T-helper 2 cell treated with Interferon-gamma antibody and Interleukin-4, amounts not matched to agents 5 μg/mL and 100 μg/mL, for 36 hours (primary cell): ENCODE results near the gene WDTC1.
"Not testable (repeated sequence)": the region's sequence is repeated elsewhere in the genome, so short reads cannot be mapped to it uniquely, and the experiment has no call there.

Source experiments
- DNase-seq: peaks from one replicate; pipeline ENCODE4 v3.0.0; 2021; ENCODE audit warnings: low spot score
- H3K27ac Mint-ChIP-seq: one replicate; pipeline ENCODE4 v1.8.0; 2021; ENCODE audit warnings: mild to moderate bottlenecking, mixed read lengths
- H3K27me3 Mint-ChIP-seq: one replicate; pipeline ENCODE4 v1.8.0; 2021; ENCODE audit warnings: low read depth, mixed read lengths
- H3K36me3 Mint-ChIP-seq: one replicate; pipeline ENCODE4 v1.8.0; 2021; ENCODE audit warnings: low read depth, mixed read lengths
- H3K4me1 Mint-ChIP-seq: one replicate; pipeline ENCODE4 v1.8.0; 2021; ENCODE audit warnings: low read depth, mixed read lengths
- H3K4me3 Mint-ChIP-seq: one replicate; pipeline ENCODE4 v1.8.0; 2022; ENCODE audit warnings: mild to moderate bottlenecking, moderate library complexity, mixed read lengths
- H3K9me3 Mint-ChIP-seq: one replicate; pipeline ENCODE4 v1.8.0; 2021; ENCODE audit warnings: mixed read lengths

WDTC1 gene, protein sequence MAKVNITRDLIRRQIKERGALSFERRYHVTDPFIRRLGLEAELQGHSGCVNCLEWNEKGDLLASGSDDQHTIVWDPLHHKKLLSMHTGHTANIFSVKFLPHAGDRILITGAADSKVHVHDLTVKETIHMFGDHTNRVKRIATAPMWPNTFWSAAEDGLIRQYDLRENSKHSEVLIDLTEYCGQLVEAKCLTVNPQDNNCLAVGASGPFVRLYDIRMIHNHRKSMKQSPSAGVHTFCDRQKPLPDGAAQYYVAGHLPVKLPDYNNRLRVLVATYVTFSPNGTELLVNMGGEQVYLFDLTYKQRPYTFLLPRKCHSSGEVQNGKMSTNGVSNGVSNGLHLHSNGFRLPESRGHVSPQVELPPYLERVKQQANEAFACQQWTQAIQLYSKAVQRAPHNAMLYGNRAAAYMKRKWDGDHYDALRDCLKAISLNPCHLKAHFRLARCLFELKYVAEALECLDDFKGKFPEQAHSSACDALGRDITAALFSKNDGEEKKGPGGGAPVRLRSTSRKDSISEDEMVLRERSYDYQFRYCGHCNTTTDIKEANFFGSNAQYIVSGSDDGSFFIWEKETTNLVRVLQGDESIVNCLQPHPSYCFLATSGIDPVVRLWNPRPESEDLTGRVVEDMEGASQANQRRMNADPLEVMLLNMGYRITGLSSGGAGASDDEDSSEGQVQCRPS

DNA sequence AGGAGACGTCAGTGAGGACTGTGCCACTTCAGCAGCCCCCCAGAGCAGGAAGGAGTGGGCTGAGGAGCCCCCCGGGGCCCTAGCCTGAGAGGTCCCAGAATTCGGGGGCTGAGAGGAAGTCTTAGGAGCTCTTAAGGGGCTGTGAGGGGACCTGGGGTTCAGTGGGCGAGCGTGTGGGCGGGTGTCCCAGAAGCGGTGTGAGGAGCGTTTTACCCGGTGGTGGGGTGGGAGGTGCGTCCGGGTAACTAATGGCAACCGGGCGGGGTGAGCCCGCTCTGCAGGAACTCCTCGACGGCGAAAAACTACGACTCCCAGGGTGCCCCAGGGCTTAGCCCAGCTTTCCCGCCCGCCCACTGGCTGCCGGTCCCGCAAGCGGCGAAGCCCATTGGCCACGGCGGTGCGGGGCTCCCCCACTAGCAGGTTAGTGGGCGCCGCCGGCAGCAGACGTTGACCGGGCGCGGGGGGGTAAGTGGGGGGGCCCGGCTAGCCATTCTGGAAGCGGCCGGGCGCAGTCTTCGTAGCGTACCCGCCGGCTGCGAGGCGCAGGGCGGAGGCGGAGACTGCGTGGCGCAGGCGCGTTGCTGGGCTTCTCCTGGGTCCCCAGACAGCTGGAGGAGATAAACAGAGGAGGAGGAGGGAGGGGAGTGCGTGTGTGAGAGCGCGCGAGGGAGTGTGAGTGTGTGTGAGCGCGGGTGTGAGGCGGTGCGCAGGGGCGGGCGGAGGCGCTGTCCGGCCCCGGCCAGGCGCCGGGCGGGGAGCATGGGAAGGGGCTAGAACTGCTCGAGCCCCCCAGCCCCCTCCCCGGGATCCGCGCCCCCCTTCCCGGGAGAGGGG, at the start of gene WDTC1:
Gene WDTC1, plus strand, starts transcription at position 584 of the 834 bp plus-strand sequence. CDS start 26,423 bp downstream, outside the sequence.
- peaks cover 27% of the 10 kb centered on the region for H3K4me1 Mint-ChIP-seq
- H3K27me3 Mint-ChIP-seq: peaks cover 2% of the 10 kb centered on the region
- H3K27ac Mint-ChIP-seq: peak within 1 kb of the TSS; percentile 94
- peak; percentile 99 for DNase-seq
- H3K9me3 Mint-ChIP-seq: no peaks in the 10 kb centered on the region
- peaks cover 3% of the 10 kb centered on the region for H3K36me3 Mint-ChIP-seq
- peak within 1 kb of the TSS; percentile 99 for H3K4me3 Mint-ChIP-seq

DNA sequence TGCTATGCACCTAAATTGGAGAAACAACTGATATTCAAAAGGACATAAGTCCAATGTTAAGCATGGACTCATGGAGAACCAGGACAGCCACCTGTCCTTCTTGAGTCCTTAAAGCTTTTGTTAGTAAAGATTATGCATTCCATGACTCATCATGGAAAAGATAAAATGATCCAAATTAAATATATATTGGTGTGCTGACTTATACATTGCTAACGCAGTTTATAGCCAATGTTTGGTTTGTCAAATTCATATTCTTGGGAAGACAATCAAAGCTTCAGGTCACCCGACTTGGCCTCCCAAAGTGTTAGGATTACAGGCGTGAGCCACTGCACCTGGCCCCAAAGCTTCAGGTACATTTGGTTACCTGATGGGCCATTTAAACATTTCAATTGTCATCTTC, 49.8 kb upstream of the WDTC1 start:
- not testable (repeated sequence) for H3K4me1 Mint-ChIP-seq, H3K27me3 Mint-ChIP-seq, DNase-seq, H3K36me3 Mint-ChIP-seq, H3K27ac Mint-ChIP-seq, H3K4me3 Mint-ChIP-seq
- H3K9me3 Mint-ChIP-seq: peaks cover 14% of the 10 kb centered on the region

DNA sequence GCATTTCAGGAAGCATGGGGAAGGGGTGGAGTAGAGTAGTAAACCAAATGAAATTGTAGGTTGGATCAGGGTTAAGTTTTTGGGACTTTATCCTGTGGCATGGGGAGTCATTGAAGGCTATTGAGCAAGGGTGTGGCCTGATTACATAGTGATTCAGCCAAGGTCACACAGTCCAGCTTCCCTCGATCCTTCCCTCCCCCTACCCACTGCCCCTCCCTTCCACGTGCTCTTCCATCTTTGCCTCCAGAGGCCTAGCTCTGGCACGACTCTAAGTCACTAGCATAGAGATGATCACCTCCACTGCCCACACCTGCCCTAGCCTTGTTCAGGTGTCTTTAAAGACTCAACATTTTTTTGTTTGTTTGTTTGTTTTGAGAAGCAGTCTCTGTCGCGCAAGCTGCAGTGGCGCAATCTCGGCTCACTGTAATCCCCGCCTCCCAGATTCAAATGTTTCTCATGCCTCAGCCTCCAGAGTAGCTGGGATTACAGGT, 42.3 kb upstream of the WDTC1 start:
- no peaks in the 10 kb centered on the region for H3K9me3 Mint-ChIP-seq
- peaks cover 3% of the 10 kb centered on the region for H3K27me3 Mint-ChIP-seq
- no peak for DNase-seq
- no peak overlapping the region for H3K27ac Mint-ChIP-seq
- H3K4me1 Mint-ChIP-seq: no peaks in the 10 kb centered on the region
- H3K4me3 Mint-ChIP-seq: no peak overlapping the region
- H3K36me3 Mint-ChIP-seq: no peaks in the 10 kb centered on the region

DNA sequence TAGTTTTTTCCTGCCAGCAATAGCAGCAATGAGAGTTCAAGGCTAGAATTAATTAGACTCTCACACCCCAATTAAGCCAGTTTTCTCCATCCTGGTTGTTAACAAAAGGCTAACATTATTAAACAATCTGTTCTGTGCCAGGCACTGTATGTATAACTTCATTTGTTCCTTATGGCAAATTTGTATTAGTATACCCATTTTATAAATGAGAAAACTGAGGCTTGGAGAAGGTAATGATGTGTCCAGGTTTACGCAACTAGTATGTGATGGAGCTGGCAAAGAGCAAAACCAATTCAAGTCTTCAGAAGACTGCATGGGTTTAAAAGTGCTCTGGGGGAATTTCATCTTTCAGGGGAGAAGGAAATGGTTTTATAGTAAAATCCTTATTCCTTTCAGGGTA, 41.2 kb upstream of the WDTC1 start:
- Mint-ChIP-seq H3K36me3 (no peaks in the 10 kb centered on the region), H3K4me1 (no peaks in the 10 kb centered on the region), H3K4me3 (no peak overlapping the region), H3K27me3 (peaks cover 3% of the 10 kb centered on the region), H3K27ac (no peak overlapping the region), H3K9me3 (no peaks in the 10 kb centered on the region)
- no peak for DNase-seq

DNA sequence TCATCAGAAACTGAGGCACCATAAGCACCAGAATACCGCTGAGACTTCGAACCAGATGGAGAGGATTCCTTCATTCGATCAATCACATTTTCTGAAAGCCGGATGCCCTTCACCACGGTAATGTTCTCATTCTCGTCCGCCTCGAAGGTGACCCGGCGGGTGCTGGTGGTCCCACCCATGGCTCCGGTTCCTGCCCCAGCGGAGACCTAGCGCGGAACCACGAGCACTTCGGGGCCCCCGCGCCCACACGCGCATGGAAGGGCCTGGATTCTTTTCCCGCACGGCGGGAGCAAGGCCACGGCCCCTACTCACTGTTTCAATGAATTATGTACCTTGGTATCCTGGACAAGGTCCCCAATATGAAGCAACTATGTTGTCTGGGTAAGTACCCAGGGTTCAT, 33.1 kb upstream of the WDTC1 start:
- no peak overlapping the region for H3K4me3 Mint-ChIP-seq
- no peak overlapping the region for H3K27ac Mint-ChIP-seq
- no peaks in the 10 kb centered on the region for H3K9me3 Mint-ChIP-seq
- H3K36me3 Mint-ChIP-seq: no peaks in the 10 kb centered on the region
- no peak for DNase-seq
- H3K27me3 Mint-ChIP-seq: peaks cover 7% of the 10 kb centered on the region
- no peaks in the 10 kb centered on the region for H3K4me1 Mint-ChIP-seq

DNA sequence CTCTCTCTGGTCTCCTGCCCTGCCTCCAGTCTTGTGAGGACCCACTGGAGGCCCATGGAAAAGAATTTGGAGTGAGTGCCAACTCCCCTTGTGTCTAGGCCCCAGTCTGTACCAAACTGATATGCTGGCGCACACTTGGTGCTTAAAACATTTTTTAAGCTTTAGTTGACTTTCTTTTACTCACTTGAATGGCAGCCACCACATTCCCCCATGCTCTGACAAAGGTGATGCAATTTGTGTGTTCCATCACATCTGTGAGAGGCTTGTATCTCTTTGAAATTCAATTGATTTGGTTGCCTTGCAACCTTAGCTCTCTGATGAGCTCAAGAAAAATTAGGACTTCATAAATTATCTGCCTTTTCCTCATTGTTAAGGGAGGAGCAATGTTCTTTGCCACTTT, 30.5 kb upstream of the WDTC1 start:
- H3K27ac Mint-ChIP-seq: no peak overlapping the region
- DNase-seq: no peak
- no peaks in the 10 kb centered on the region for H3K36me3 Mint-ChIP-seq
- no peaks in the 10 kb centered on the region for H3K9me3 Mint-ChIP-seq
- no peaks in the 10 kb centered on the region for H3K4me1 Mint-ChIP-seq
- H3K27me3 Mint-ChIP-seq: peaks cover 7% of the 10 kb centered on the region
- H3K4me3 Mint-ChIP-seq: no peak overlapping the region

DNA sequence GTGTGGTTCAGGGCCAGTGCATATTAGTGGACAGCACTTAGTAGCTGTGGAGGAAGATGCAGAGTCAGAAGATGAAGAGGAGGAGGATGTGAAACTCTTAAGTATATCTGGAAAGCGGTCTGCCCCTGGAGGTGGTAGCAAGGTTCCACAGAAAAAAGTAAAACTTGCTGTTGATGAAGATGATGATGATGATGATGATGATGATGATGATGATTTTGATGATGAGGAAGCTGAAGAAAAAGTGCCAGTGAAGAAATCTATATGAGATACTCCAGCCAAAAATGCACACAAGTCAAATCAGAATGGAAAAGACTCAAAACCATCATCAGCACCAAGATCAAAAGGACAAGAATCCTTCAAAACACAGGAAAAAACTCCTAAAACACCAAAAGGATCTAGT, 27.2 kb upstream of the WDTC1 start:
- not testable (repeated sequence) for H3K4me3 Mint-ChIP-seq, H3K36me3 Mint-ChIP-seq, H3K27ac Mint-ChIP-seq, H3K9me3 Mint-ChIP-seq, H3K27me3 Mint-ChIP-seq, H3K4me1 Mint-ChIP-seq, DNase-seq

DNA sequence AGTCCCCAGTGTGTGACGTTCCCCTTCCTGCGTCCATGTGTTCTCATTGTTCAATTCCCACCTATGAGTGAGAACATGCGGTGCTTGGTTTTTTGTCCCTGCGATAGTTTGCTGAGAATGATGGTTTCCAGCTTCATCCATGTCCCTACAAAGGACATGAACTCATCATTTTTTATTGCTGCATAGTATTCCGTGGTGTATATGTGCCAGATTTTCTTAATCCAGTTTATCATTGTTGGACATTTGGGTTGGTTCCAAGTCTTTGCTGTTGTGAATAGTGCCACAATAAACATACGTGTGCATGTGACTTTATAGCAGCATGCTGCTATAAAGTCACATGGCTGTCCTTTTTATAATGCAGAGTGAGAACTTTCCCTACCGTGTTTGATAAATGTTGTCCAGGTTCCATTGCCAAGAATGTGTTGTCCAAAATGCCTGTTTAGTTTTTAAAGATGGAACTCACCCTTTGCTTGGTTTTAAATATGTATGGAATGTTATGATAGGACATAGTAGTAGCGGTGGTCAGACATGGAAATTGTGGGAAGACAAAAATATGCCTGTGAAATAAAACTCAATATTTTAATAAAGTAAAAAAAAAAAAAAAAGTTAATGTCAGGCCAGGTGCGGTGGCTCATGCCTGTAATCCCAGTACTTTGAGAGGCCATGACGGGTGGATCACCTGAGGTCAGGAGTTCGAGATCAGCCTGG, 26.1 kb upstream of the WDTC1 start:
- not testable (repeated sequence) for H3K4me3 Mint-ChIP-seq, H3K27ac Mint-ChIP-seq, DNase-seq, H3K36me3 Mint-ChIP-seq, H3K27me3 Mint-ChIP-seq, H3K4me1 Mint-ChIP-seq, H3K9me3 Mint-ChIP-seq

DNA sequence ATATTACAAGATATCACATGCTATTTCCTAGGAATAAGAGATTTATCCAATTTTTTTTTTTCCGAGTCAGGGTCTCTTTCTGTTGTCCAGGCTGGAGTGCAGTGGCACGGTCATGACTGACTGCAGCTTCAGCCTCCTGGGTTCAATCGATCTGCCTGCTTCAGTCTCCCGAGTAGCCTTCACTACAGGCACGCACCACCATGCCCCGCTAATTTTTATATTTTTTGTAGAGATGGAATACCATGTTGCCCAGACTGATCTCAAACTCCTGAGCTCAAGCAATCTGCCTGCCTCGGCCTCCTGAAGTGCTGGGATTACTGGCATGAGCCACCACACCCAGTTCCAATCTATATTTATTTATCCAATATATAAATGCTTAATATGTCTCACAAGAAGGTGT, 18.0 kb upstream of the WDTC1 start:
- Mint-ChIP-seq H3K27ac (no peak overlapping the region), H3K9me3 (no peaks in the 10 kb centered on the region), H3K4me1 (peaks cover 2% of the 10 kb centered on the region), H3K36me3 (no peaks in the 10 kb centered on the region), H3K27me3 (peaks cover 11% of the 10 kb centered on the region), H3K4me3 (no peak overlapping the region)
- DNase-seq: no peak

DNA sequence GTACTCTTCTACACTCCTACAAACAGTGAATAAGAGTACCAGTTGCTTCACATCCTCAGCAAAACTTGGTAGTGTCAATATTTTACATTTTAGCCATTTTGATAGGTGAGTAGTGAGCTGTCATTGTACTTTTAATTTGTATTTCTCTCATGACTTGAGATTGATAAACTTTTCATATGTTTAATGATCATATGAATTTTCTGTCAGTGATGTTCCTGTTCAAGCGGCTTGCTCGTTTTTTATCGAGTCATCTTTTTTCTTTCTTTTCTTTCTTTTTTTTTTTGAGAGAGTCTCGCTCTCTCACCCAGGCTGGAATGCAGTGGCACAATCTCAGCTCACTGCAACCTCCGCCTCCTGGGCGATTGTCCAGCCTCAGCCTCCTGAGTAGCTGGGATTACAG, 17.0 kb upstream of the WDTC1 start:
- no peak overlapping the region for H3K4me3 Mint-ChIP-seq
- no peaks in the 10 kb centered on the region for H3K9me3 Mint-ChIP-seq
- H3K27me3 Mint-ChIP-seq: peaks cover 10% of the 10 kb centered on the region
- H3K4me1 Mint-ChIP-seq: peaks cover 2% of the 10 kb centered on the region
- H3K27ac Mint-ChIP-seq: no peak overlapping the region
- H3K36me3 Mint-ChIP-seq: no peaks in the 10 kb centered on the region
- no peak for DNase-seq

DNA sequence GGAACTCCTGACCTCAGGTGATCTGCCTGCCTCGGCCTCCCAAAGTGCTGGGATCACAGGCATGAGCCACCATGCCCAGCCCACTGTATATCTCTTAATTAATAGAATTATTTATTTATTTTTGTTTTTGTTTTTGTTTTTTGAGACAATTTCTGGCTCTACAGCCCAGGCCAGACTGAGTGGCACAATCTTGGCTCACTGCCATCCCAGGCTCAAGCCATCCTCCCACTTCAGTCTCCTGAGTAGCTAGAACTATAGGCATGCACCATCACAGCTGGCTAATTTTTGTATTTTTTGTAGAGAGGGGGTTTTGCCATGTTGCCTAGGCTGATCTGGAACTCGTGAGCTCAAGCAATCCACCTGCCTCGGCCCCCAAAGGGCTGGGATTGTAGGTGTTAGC, 15.7 kb upstream of the WDTC1 start:
- Mint-ChIP-seq H3K36me3 (no peaks in the 10 kb centered on the region), H3K9me3 (no peaks in the 10 kb centered on the region), H3K4me3 (no peak overlapping the region), H3K27ac (no peak overlapping the region), H3K4me1 (peaks cover 2% of the 10 kb centered on the region), H3K27me3 (peaks cover 10% of the 10 kb centered on the region)
- DNase-seq: no peak

DNA sequence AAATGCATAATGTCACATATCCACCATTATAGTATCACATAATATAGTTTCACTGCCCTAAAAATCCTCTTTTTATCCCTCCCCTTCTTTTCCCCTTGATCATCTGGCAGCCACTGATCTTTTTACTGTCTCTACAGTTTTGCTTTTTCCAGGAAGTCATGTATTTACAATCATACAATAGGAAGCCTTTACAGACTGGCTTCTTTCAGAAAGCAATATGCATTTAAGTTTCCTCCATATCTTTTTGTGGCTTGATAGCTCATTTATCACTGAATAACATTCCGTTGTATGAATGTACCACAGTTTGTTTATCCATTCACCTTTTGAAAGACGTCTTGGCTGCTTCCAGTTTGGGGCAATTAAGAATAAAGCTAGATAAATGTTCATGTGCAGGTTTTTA, 14.3 kb upstream of the WDTC1 start:
- Mint-ChIP-seq H3K9me3 (no peaks in the 10 kb centered on the region), H3K36me3 (no peaks in the 10 kb centered on the region), H3K4me1 (peaks cover 2% of the 10 kb centered on the region), H3K27me3 (peaks cover 8% of the 10 kb centered on the region), H3K27ac (no peak overlapping the region), H3K4me3 (no peak overlapping the region)
- no peak for DNase-seq

DNA sequence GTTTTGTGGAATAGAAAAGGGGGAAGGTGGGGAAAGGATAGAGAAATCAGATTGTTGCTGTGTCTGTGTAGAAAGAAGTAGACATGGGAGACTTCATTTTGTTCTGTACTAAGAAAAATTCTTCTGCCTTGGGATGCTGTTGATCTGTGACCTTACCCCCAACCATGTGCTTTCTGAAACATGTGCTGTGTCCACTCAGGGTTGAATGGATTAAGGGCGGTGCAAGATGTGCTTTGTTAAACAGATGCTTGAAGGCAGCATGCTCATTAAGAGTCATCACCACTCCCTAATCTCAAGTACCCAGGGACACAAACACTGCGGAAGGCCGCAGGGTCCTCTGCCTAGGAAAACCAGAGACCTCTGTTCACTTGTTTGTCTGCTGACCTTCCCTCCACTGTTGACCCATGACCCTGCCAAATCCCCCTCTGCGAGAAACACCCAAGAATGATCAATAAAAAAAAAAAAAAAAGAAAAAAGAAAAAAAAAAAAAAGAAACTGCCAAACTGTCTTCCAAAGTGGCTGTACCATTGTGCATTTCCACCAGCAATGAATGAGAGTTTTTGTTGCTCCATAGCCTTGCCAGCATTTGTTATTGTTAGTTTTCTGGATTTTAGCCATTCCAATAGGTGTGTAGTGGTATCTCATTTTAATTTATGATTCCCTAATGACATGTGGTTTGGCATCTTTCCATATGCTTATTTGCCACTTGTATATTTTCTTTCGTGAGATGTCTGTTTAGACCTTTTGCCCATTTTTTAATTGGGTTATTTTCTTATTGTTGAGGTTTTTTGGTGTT, 13.5 kb upstream of the WDTC1 start:
- H3K36me3 Mint-ChIP-seq, H3K27ac Mint-ChIP-seq, H3K9me3 Mint-ChIP-seq, H3K27me3 Mint-ChIP-seq, H3K4me1 Mint-ChIP-seq, H3K4me3 Mint-ChIP-seq, DNase-seq: not testable (repeated sequence)
